ENCODE measurements around the gene ARHGAP26.

Gene ARHGAP26

GRCh38 chr5:143119291-143119769 lies 349.2 kb downstream of the ARHGAP26 start:
- H2AFZ ChIP-seq (ENCODE audit: low read length) = peak overlapping the region; percentile 66; the same call in 1 of the 2 replicates
- H4K20me1 ChIP-seq (ENCODE audit: insufficient read depth, low read length) = no peaks in the 10 kb centered on the region
- no peaks in the 10 kb centered on the region for H3F3A ChIP-seq (ENCODE audit: insufficient read depth, low read length)
- H3K9me2 ChIP-seq (ENCODE audit: low read depth, low read length) = no peaks in the 10 kb centered on the region
- TF ChIP-seq CTCF (IDR thresholded peaks at IDR 0.05; ENCODE audit: low read length) (no peak), EZH2 (IDR thresholded peaks at IDR 0.05; ENCODE audit: borderline replicate concordance, low read length) (no peak)
- H3K4me2 ChIP-seq (ENCODE audit: low read length) = peak overlapping the region; percentile 24; the same call in 1 of the 2 replicates
- peak overlapping the region; percentile 80 for H3K27ac ChIP-seq (ENCODE audit: low read depth, low read length, poor library complexity, severe bottlenecking)
- H3K79me2 ChIP-seq (ENCODE audit: insufficient read depth, low read length) = no peaks in the 10 kb centered on the region
- no peak overlapping the region for H3K4me3 ChIP-seq (ENCODE audit: low read depth, low read length, poor library complexity, severe bottlenecking)
- peaks cover 48% of the 10 kb centered on the region for H3K4me1 ChIP-seq (ENCODE audit: insufficient read depth, low read length, severe bottlenecking)
- no peaks in the 10 kb centered on the region for H3K36me3 ChIP-seq (ENCODE audit: insufficient read depth, low read length)
- no peaks in the 10 kb centered on the region for H3K9me3 ChIP-seq (ENCODE audit: low read length)
- H3K9ac ChIP-seq (ENCODE audit: low read length) = peak overlapping the region; percentile 9; the same call in 1 of the 2 replicates
- no peaks in the 10 kb centered on the region for H3K27me3 ChIP-seq (ENCODE audit: insufficient read depth, low read length)

- Histone ChIP-seq H2AFZ (ENCODE audit: low read length) (no peak overlapping the region), H3K9ac (ENCODE audit: low read length) (no peak overlapping the region; the same call in 1 of the 2 replicates), H3K4me3 (ENCODE audit: low read depth, low read length, poor library complexity, severe bottlenecking) (no peak overlapping the region), H3K36me3 (ENCODE audit: insufficient read depth, low read length) (no peaks in the 10 kb centered on the region), H4K20me1 (ENCODE audit: insufficient read depth, low read length) (no peaks in the 10 kb centered on the region), H3K4me1 (ENCODE audit: insufficient read depth, low read length, severe bottlenecking) (peaks cover 48% of the 10 kb centered on the region), H3F3A (ENCODE audit: insufficient read depth, low read length) (no peaks in the 10 kb centered on the region), H3K79me2 (ENCODE audit: insufficient read depth, low read length) (no peaks in the 10 kb centered on the region), H3K4me2 (ENCODE audit: low read length) (peak overlapping the region; percentile 14; the same call in 1 of the 2 replicates), H3K27me3 (ENCODE audit: insufficient read depth, low read length) (no peaks in the 10 kb centered on the region), H3K27ac (ENCODE audit: low read depth, low read length, poor library complexity, severe bottlenecking) (peak overlapping the region; percentile 80), H3K9me3 (ENCODE audit: low read length) (no peaks in the 10 kb centered on the region), H3K9me2 (ENCODE audit: low read depth, low read length) (no peaks in the 10 kb centered on the region)
- TF ChIP-seq CTCF (IDR thresholded peaks at IDR 0.05; ENCODE audit: low read length) = no peak
- TF ChIP-seq EZH2 (IDR thresholded peaks at IDR 0.05; ENCODE audit: borderline replicate concordance, low read length) = no peak
These were observed 349.7 kb downstream of the ARHGAP26 start for GRCh38 chr5:143119881-143120341.

GRCh38 chr5:143120460-143121134 lies 350.4 kb downstream of the ARHGAP26 start:
- TF ChIP-seq CTCF (IDR thresholded peaks at IDR 0.05; ENCODE audit: low read length) = no peak
- TF ChIP-seq EZH2 (IDR thresholded peaks at IDR 0.05; ENCODE audit: borderline replicate concordance, low read length) = no peak
- H3K9me3 ChIP-seq (ENCODE audit: low read length) = no peaks in the 10 kb centered on the region
- no peaks in the 10 kb centered on the region for H3K79me2 ChIP-seq (ENCODE audit: insufficient read depth, low read length)
- H3F3A ChIP-seq (ENCODE audit: insufficient read depth, low read length) = no peaks in the 10 kb centered on the region
- H3K36me3 ChIP-seq (ENCODE audit: insufficient read depth, low read length) = no peaks in the 10 kb centered on the region
- peak overlapping the region; percentile 80 for H3K27ac ChIP-seq (ENCODE audit: low read depth, low read length, poor library complexity, severe bottlenecking)
- no peaks in the 10 kb centered on the region for H3K9me2 ChIP-seq (ENCODE audit: low read depth, low read length)
- H3K27me3 ChIP-seq (ENCODE audit: insufficient read depth, low read length) = no peaks in the 10 kb centered on the region
- H3K9ac ChIP-seq (ENCODE audit: low read length) = no peak overlapping the region
- no peak overlapping the region for H3K4me2 ChIP-seq (ENCODE audit: low read length)
- H4K20me1 ChIP-seq (ENCODE audit: insufficient read depth, low read length) = no peaks in the 10 kb centered on the region
- H3K4me3 ChIP-seq (ENCODE audit: low read depth, low read length, poor library complexity, severe bottlenecking) = no peak overlapping the region
- H3K4me1 ChIP-seq (ENCODE audit: insufficient read depth, low read length, severe bottlenecking) = peaks cover 48% of the 10 kb centered on the region
- no peak overlapping the region for H2AFZ ChIP-seq (ENCODE audit: low read length)
